SHP77 treated with DMSO at 0.1 percent for 48 hours (cell line): Measurements from ENCODE around the gene NAV2.

ENCODE experiments used
- DNase-seq: peaks from one replicate; lab custom pipeline; 2025; lab: John Stamatoyannopoulos, UW

NAV2 gene

DNA sequence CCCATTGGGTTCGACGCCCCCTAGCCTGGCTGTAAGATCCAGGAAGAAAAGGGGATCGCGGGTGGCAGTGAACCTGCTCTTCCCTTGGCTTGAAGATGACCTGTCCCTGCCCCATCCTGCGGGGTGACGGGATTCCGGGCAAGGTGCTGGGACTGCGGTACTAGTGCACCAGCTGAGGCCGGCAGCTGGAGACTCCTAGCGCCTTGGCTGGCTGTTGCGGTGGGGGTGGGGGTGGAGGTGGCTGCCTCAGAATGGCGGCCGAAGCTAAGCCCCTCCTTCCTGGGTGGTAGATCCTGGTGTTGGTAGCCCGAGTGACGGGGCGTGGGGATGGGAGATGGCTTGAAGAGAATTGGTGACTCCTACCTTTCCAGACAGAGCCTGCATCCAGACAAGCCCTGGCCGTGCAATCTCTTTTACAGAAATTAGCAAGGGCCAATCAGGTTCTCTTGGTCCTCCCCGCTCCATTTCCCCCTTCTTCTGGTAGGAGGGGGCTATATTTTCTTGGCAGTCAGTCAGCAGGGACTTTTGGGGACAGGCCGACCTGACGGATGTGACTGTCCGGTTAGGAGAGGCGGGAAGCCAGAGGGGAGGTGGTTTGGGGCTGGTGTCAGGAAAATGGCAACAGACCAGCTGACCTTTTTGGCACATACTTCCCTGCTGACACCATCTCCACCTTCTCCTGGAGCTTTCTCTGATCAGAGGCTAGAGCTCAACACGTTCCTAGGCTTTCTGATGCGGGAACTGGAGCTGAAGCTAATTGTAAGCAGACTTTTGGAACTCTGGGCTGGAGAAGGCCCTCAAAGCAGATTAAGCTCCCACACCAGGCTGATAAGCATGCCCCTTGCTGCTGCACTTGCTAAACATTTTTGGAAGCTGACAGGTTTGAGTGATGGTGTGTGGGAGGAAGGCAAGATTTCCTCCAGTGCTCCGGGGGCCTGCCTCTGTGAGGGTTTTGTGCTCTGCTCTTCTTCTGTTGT is 2.0 kb downstream of the NAV2 start:
- no peak for DNase-seq

GRCh38 chr11:19715373-19715772 is 2.7 kb downstream of the NAV2 start:
- no peak for DNase-seq

DNA sequence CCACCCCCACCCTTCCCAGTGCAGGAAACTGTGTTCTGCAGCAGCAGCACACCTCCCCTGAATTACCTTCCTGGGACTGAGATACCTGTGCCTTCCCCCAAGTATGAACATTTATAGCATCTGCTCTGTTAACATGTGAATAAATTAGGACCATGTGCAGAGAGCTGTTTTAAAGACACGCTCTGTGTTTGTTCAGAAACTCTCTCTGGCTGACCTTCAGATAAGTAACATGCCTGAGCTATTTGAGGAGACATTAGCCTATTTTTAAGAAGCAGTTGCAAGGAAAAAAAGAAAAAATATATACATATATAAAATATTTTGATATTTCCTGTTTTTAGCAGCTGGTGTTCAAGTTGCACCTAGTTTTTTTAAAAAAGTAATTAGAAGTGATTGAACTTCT is 5.4 kb downstream of the NAV2 start:
- no peak for DNase-seq

DNA sequence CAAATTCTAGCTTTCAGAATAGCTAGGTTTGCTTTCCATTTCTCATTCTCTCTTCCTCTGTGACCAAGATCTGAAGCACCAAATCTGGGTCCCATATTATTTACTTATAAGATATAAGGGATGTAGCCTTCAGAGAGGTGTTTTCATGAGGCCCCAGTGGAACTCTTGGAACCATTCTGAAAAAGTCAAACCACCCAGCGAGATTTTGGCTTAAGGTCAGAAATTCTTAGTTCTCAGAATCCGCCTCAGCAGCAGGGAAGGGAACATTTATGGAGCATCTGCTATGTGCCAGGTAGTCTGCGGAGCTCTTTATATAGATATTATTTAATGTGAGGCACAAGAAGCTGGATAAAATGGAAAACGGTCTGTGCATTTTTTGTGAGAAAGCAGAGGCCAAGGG is 6.3 kb downstream of the NAV2 start:
- no peak for DNase-seq

DNA sequence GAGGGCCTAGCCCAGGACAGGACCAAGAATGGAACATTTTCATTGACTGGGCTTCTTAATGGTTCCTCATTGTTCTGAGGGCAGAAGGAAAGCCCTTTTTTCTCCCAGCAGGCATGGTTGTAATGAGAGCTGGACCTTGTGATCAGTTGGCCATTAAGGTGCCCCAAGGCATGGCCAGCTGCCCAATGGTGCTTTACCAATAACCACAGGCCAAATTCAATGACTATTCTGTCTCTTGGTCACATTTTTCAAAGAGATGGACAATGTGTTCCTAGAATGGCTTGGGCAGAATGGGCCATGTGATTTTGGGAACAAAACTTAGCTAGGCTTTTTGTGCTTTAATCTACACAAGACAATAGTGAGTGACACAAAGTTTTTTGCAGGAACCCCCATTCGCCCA is 7.3 kb downstream of the NAV2 start:
- DNase-seq: no peak

DNA sequence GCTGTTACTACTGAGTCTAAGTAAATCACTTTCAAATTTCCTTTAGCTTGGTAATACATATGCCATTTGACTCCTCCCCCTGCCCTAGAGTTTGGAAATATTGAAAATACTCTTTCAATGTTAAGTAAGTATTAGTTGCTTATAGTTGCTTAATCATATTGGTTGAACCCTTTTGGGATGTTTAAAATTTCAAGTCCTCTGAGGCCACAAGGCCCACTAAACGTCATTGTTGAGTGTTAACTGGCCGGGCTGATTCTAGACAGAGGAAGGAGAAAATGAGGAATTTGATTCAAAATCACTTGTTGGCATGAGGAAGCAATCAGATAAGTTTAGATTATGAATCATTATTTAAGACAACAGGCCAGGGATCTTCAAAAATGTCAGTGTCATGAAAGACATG is 8.5 kb downstream of the NAV2 start:
- no peak for DNase-seq

DNA sequence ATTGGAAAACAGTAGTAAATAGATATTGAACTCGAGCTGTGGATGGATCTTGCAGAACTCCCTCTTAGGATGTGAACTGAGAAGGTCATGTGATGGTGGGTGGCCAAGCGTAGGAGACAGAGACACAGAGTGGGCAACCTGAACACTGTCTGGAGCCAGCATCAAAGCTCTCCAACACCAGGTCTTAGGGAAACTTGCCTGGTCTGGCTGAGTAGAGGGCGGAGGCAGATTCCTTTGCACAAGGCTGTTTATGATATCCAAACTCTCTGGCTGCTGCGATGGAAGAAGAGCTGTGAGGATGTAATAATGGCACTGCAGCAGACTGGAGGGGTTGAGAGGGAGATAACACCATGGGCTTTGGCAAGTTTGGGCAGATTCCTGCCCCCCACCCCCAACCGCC is 10.1 kb downstream of the NAV2 start:
- DNase-seq: no peak

DNA sequence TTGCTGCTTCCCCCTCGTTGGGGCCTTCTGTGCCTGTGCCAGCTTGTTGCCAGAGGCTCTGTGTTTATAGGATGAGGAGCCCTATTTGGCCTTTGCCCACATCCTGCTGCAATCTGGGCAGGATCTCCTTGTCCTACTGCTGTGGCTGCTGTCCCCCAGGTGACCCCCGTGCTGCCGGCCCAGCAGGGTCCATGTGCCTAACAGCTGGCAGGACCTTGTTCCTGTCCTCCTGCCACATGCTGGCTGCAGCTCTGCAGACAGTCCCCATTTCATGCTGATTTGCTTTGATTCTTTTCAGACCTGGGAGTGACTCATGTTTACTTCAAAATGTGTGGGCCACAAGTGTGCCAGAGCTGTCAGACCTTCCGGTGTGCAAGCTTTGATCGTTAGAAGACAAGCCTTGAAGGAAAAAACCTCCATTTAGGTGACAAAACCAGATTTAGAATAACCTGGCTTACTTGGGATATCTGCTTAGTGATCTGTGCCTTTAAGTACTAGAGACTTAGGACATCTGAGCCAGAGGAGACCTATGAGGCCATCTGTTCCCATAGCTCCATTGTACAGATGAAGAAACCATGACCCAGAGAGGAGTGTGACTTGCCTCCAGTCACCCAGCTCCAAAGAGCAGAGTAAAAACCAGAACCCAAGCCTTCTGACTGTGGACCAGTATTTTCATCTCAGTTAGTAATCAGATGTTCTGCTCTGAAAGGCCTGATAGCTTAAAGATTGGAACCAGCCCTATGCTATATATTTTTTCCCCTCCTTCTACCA is 11.1 kb downstream of the NAV2 start:
- DNase-seq: no peak

DNA sequence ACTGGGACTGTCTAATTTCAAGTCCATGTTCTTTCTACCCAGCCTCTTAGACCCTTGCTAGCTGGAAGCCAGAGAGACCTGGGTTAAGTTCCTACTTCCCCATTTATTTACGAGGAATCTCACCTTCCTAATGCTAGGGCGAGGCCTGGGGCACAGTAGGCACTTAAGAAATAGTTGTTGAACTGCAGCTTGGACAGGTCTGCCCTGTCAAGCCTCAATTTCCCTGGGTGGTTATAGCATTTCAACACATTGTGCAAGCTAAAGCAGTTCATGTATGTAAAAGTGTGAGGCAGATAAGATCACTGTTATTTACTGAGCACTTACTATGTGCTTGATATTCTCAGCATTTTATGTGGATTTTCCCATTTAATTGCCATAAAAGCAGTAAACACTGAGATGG is 12.1 kb downstream of the NAV2 start:
- DNase-seq: no peak

DNA sequence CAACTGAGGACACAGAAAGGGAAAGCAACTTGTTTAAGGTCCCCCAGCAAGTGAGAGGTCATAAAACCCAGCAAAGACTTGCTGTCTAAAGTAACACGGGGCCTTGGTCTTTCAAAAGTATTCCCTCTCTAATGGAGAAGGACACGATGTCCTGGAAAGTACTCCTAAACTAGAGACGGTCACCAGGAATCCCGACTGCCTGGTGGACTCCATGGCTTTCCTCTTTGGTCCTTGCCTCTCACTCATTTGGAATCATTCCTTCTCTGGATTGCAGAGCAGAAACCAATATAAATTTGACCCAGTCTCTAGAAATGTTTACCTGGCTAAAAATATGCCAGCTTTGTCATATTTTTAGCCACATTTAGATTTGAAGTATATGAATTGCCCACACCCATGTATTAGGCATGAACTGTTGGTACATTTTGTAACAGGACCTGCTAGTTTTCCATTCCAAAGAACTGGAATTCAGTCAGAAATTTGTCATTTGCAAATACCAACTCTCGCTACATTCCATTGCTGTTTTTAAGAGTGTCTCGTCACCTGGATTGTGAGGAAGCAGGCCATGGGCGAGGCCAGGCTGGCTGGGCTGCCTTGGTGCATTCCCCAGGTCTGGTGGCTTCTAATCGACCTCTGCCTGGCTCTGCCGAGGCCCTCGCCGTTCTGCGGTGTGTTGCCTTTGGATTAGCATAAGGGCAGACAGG is 12.9 kb downstream of the NAV2 start:
- no peak for DNase-seq

DNA sequence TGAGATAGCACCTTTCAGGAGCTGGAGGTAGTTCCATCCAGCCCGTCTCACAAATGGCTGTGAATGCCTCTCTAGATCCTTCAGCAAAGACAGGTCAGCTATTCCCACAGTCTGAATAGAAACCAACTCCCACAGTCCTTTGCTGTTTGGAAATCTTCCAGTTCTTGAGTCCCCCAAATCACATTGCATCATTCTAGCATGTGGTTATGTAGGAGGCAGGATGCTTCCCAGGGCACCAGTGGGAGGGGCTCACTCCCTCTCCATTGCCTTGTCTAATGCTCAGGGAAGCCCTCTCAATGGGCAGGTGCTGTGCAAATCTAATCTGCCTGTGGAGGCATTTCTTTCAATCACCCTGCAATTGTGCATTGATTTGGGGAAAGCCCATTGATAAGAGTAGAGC is 14.6 kb downstream of the NAV2 start:
- no peak for DNase-seq

GRCh38 chr11:19728436-19728835 is 15.8 kb downstream of the NAV2 start:
- DNase-seq: no peak

DNA sequence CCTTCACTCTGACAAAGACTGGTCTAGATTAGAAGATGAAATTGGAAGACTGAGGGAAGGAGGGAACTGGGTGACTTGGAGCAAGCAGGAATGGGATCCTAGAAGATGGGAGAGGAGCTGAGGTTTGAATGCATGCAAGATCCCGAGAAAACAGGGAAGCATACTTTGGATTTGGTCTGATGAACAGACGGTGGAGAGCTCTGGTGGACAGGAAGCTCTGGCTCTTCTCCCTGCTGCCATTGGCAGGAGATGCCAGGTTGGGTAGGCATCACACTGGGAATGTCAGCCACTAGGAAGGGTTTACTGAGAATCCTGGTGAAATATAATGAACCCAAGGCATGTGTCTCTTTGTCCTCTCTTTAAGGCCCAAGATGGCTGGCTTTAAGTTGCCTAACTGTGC is 16.5 kb downstream of the NAV2 start:
- no peak for DNase-seq

GRCh38 chr11:19730373-19730772 is 17.7 kb downstream of the NAV2 start:
- no peak for DNase-seq

GRCh38 chr11:19734171-19734570 is 21.5 kb downstream of the NAV2 start:
- DNase-seq: no peak

GRCh38 chr11:19735157-19735908 is 22.7 kb downstream of the NAV2 start:
- no peak for DNase-seq

DNA sequence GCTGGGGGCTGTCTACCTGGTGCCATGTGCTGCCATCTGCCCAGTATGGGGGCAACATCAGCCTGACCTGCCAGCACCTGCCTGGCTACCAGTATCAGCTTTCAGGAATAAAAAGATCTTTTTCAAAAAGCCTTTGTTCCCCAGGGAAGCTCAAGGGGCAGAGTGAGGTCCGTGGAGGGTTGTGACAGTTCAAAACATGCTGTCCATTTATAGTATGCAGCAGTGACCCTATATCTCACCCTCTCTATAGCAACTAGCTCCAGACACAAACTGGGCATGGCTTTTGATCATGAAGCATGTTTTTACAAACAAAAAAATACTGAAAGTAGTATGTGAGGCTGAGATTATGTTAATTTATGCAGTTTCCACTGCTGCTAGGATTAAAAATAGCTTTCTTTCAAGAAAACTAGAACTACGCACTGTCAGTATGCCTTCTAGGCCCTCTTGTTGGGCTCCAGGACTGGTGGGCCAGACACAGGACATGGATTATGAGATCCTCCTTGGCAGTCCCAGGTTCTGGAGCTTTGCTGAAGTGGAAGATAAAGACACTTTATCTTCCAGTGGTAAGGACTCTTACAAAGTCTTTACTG is 23.4 kb downstream of the NAV2 start:
- DNase-seq: no peak

DNA sequence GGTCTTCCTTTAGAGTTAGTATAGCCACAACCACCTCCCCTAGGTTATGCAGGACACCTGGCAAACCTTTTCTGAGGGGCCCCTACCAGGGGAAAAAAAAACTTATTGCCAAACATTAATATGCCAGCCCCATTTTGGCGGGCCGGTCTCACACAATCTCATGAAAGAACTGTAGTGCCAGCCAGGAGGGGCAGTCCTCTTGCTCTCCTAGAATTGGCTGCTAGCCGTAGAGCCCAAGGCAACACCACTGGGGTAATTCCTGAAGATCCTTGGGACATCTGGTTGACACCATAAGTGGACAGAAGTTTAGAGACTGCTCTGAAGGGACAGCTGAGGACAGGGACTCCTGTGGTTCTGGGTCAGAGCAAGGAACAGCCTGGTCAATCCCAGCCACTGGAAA is 24.2 kb downstream of the NAV2 start:
- DNase-seq: no peak

- no peak for DNase-seq
Observed at GRCh38 chr11:19737575-19737974, 24.9 kb downstream of the NAV2 start.

DNA sequence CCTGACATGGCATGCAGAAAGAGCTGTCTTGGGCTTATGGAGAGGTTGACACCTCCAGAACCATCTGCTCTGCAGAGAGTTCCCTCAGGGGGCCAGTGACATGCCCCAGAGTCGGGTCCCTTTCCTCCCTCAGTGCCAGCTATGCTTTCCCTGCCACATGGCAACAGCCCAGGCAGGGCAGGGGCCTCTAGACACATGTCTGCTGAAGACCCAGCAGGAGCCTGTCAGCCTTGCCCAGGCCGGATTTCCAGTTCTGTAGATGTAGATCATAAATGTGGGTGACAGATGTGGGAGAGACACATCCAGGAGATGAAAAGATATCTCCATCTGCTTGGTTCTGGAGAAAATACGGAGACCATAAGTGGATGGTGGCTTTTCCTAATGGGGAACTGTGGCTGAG is 25.5 kb downstream of the NAV2 start:
- no peak for DNase-seq

DNA sequence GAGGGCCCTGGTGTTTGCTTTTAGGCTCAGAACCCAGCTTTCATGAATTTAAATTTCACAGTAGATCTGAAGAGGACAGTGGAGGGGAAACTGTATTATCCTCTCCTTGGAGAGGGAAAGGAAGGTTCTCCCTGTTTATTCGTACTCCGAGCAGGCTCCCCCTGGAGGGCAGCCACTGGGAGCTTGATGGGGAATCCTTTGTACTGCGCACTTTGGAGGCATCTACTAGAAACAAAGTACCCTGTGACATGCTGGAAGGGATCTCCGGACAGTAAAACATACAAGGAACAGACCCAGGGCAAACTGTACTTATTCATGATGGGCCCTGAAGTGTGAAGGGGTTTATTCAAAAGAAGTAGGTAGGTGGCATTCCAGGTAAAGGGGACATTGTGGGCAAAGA is 27.2 kb downstream of the NAV2 start:
- DNase-seq: no peak

DNA sequence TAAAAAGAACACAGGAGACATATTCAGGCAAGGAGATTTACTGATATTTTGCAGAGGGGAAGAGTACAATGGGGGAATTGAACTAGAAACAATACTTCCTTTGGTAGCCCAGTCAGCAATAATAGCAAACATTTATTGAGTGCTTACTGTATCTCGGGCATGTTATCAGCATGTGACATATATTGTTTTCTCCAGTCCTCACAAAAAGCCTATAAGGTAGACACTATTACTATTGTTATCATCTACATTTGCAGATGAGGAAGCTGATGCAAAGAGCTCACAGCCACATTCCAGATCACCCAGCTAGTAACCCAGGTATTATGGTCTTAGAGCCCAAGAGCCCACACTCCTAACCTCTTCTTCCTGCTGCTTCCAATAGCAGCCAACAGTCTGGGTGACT is 27.9 kb downstream of the NAV2 start:
- DNase-seq: no peak
